IMR-90 (cell line): Measurements from ENCODE around the gene DOLPP1. TPM values are rescaled to one million over a fixed set of nuclear protein-coding genes. Genes with fewer than 3 reads are reported as not detected.
A peak's percentile ranks its signal among the peaks of the same experiment; 100 is the strongest.
"Not testable (repeated sequence)": the region's sequence is repeated elsewhere in the genome, so short reads cannot be mapped to it uniquely, and the experiment has no call there.

Source experiments
- ATAC-seq: fragments of 200-7000 bp; cut with Tn5 transposase; 2 replicates; pipeline ENCODE4 v1.9.1; 2020; ENCODE audit warnings: low read depth, mild to moderate bottlenecking, moderate library complexity
- BruUV-seq: library from RNA; stranded (reverse); fragments of 400-500 nt; replicated peaks from 2 replicates; lab custom pipeline; 2021; lab: Mats Ljungman, UMichigan
- CTCF ChIA-PET: fragments of 300-600 bp; formaldehyde crosslinking; extraction: SDS; loops from one replicate; lab custom pipeline; 2021; ENCODE audit warnings: antibody characterized with exemption; lab: Yijun Ruan, JAX
- POLR2A ChIA-PET: fragments of 300-600 bp; sonication (Branson Sonifier 250); formaldehyde crosslinking; loops from one replicate; lab custom pipeline; 2022; ENCODE audit warnings: antibody characterized with exemption; ENCODE audit not compliant: unreplicated experiment; lab: Charles Lee
- DNase-seq: peaks from one replicate; pipeline ENCODE4 v3.0.0; 2013
- H2AFZ ChIP-seq: replicated peaks from 2 replicates; pipeline ENCODE3; 2013; ENCODE audit warnings: low read length, mild to moderate bottlenecking; ENCODE audit not compliant: poor library complexity
- H2AK5ac ChIP-seq: 2 replicates; pipeline ENCODE4 v1.6.1; 2013; ENCODE audit warnings: low read depth, low read length, inconsistent platforms
- H2AK9ac ChIP-seq: replicated peaks from 2 replicates; pipeline ENCODE3; 2013; ENCODE audit warnings: mild to moderate bottlenecking, low read depth, low read length, moderate library complexity; ENCODE audit not compliant: poor library complexity
- H2BK120ac ChIP-seq: 2 replicates; pipeline ENCODE4 v1.6.1; 2013; ENCODE audit warnings: low read depth, low read length, inconsistent platforms
- H2BK15ac ChIP-seq: 3 replicates; pipeline ENCODE4 v1.6.1; 2013; ENCODE audit warnings: low read depth, low read length, inconsistent platforms
- H2BK20ac ChIP-seq: 2 replicates; pipeline ENCODE4 v1.6.1; 2013; ENCODE audit warnings: low read depth, mild to moderate bottlenecking, inconsistent platforms, low read length, moderate library complexity
- H2BK5ac ChIP-seq: 2 replicates; pipeline ENCODE4 v1.6.1; 2013; ENCODE audit warnings: mild to moderate bottlenecking, low read depth, low read length, inconsistent platforms; ENCODE audit not compliant: poor library complexity, severe bottlenecking
- H3K14ac ChIP-seq: replicated peaks from 2 replicates; pipeline ENCODE4 v1.6.1; 2013; ENCODE audit warnings: low read depth, low read length, inconsistent platforms
- H3K18ac ChIP-seq: 2 replicates; pipeline ENCODE4 v1.6.1; 2013; ENCODE audit warnings: low read depth, low read length, control low read depth
- H3K23ac ChIP-seq: 2 replicates; pipeline ENCODE4 v1.6.1; 2013; ENCODE audit warnings: low read depth, low read length, inconsistent platforms
- H3K27ac ChIP-seq: 2 replicates; pipeline ENCODE4 v1.5.1; 2013; ENCODE audit warnings: mild to moderate bottlenecking, control low read depth, low read length; ENCODE audit not compliant: insufficient read depth
- H3K27me3 ChIP-seq: 2 replicates; pipeline ENCODE4 v1.6.1; 2013; ENCODE audit warnings: low read length; ENCODE audit not compliant: control insufficient read depth, insufficient read depth
- H3K36me3 ChIP-seq: 2 replicates; pipeline ENCODE4 v1.6.1; 2013; ENCODE audit warnings: low read length, mixed read lengths; ENCODE audit not compliant: control insufficient read depth, insufficient read depth
- H3K4ac ChIP-seq: 2 replicates; pipeline ENCODE4 v1.6.1; 2013; ENCODE audit warnings: low read depth, low read length, inconsistent platforms
- H3K4me1 ChIP-seq: 2 replicates; pipeline ENCODE4 v1.6.1; 2013; ENCODE audit warnings: low read length, mixed read lengths; ENCODE audit not compliant: control insufficient read depth, insufficient read depth
- H3K4me2 ChIP-seq: 2 replicates; pipeline ENCODE4 v1.6.1; 2013; ENCODE audit warnings: low read depth, mild to moderate bottlenecking, control low read depth, low read length, moderate library complexity
- H3K4me3 ChIP-seq: 2 replicates; pipeline ENCODE4 v1.5.1; 2013; ENCODE audit warnings: low read depth, mild to moderate bottlenecking, control low read depth, low read length, moderate library complexity; ENCODE audit not compliant: insufficient read depth
- H3K56ac ChIP-seq: 2 replicates; pipeline ENCODE4 v1.6.1; 2013; ENCODE audit warnings: low read length, inconsistent platforms; ENCODE audit not compliant: insufficient read depth; ENCODE audit errors: extremely low read depth
- H3K79me1 ChIP-seq, 2 experiments: 2 replicates each; pipeline ENCODE4 v1.6.1; 2013; ENCODE audit warnings: low read length in 2 of 2, inconsistent platforms in 1 of 2, low read depth in 1 of 2
- H3K9ac ChIP-seq: 2 replicates; pipeline ENCODE4 v1.6.1; 2013; ENCODE audit warnings: low read depth, low read length, control low read depth
- H3K9me1 ChIP-seq: 2 replicates; pipeline ENCODE4 v1.6.1; 2013; ENCODE audit warnings: low read length, inconsistent platforms; ENCODE audit not compliant: insufficient read depth
- H3K9me3 ChIP-seq: 2 replicates; pipeline ENCODE4 v1.6.1; 2013; ENCODE audit warnings: low read length; ENCODE audit not compliant: control insufficient read depth, insufficient read depth
- H4K20me1 ChIP-seq: 2 replicates; pipeline ENCODE4 v1.6.1; 2013; ENCODE audit warnings: low read length, inconsistent platforms; ENCODE audit not compliant: insufficient read depth
- H4K5ac ChIP-seq: 2 replicates; pipeline ENCODE4 v1.6.1; 2013; ENCODE audit warnings: mild to moderate bottlenecking, low read depth, low read length, control low read depth
- H4K8ac ChIP-seq, 2 experiments: 2 replicates each; pipeline ENCODE4 v1.6.1; 2013; ENCODE audit warnings: low read depth in 2 of 2, low read length in 2 of 2, control low read depth in 1 of 2, inconsistent platforms in 1 of 2
- H4K91ac ChIP-seq: 2 replicates; pipeline ENCODE4 v1.6.1; 2013; ENCODE audit warnings: low read depth, low read length, inconsistent platforms; ENCODE audit not compliant: insufficient read depth
- WGBS, 2 experiments: methylation state at CpG; one replicate each; pipeline versions ENCODE4 v1.1.5 to v1.1.7; 2013; ENCODE audit warnings: missing lambda C conversion rate in 2 of 2; ENCODE audit not compliant: insufficient read length in 1 of 2; ENCODE audit errors: extremely low coverage in 2 of 2; 5-methylcytosine and 5-hydroxymethylcytosine counted together
- dilution Hi-C: fragments of 300-500 bp; cut with HindIII; formaldehyde crosslinking; loops from one replicate; pipeline ENCODE4 v1.14.3; 2018; ENCODE audit warnings: low sequenced_read_pairs; ENCODE audit not compliant: unreplicated experiment
- in situ Hi-C: fragments of 300-500 bp; cut with MboI; formaldehyde crosslinking; loops from 3 replicates; pipeline ENCODE4 v1.14.3; 2019; ENCODE audit warnings: low sequenced_read_pairs, inconsistent platforms, mixed read lengths
- intact Hi-C: fragments of 100-400 bp; cut with micrococcal nuclease; formaldehyde crosslinking; loops from 2 replicates; pipeline ENCODE4 v1.10.0; 2022
- polyA plus RNA-seq, 3 experiments: library from polyadenylated mRNA; depleted of rRNA; stranded (reverse); fragments of >200 nt; gene quantifications; 2 replicates each; pipeline ENCODE4 v1.2.3, GENCODE V29; 2012; ENCODE audit warnings: low replicate concordance in 1 of 3
- total RNA-seq: library from RNA; depleted of rRNA; stranded (reverse); fragments of >200 nt; gene quantifications from 2 replicates; pipeline ENCODE4 v1.2.3, GENCODE V29; 2012

The DOLPP1 gene
- total and polyA plus RNA-seq, 2 of the 4 experiments (the other 2 are of a cell fraction): 7.0 to 16.5 TPM

GRCh38 chr9:129035838-129036237 is 45.1 kb upstream of the DOLPP1 start:
- intact Hi-C loops, dilution Hi-C loops, DNase-seq, in situ Hi-C loops, H3K9me3 ChIP-seq, H3K27me3 ChIP-seq, POLR2A ChIA-PET, H2BK20ac ChIP-seq, BruUV-seq, H3K36me3 ChIP-seq: not testable (repeated sequence)
- peak overlapping the region; percentile 42 for H3K4me3 ChIP-seq
- peak overlapping the region; percentile 59; the same call in 1 of the 3 replicates for H2BK15ac ChIP-seq
- peak overlapping the region; percentile 74 for H2BK120ac ChIP-seq
- peak overlapping the region; percentile 95 for H3K4me2 ChIP-seq
- 100% methylated on average over 1 of the region's 13 CpGs; no CpG with 5 or more reads in 1 of the 2 experiments for WGBS, 2 experiments
- H4K8ac ChIP-seq: peak overlapping the region; percentile 94 to 98
- H3K9me1 ChIP-seq: 0 out of 2 replicates have a peak, but pooled peaks cover 10% of the 10 kb centered on the region
- peak overlapping the region; percentile 98 for H2AFZ ChIP-seq
- H4K20me1 ChIP-seq: peaks cover 13% of the 10 kb centered on the region
- ATAC-seq: peak; percentile 16
- peak overlapping the region; percentile 93 for H4K5ac ChIP-seq
- H3K4ac ChIP-seq: peak overlapping the region; percentile 83
- H2AK5ac ChIP-seq: 0 out of 2 replicates have a peak overlapping the region, but pooled peaks have one; percentile 1
- H3K4me1 ChIP-seq: peaks cover 14% of the 10 kb centered on the region
- peak overlapping the region; percentile 82 for H4K91ac ChIP-seq
- H3K18ac ChIP-seq: peak overlapping the region; percentile 62
- peak overlapping the region; percentile 91 for H3K14ac ChIP-seq
- H3K79me1 ChIP-seq: peaks cover 14 to 36% of the 10 kb centered on the region in 2 experiments; a peak in 3 of 4 replicates
- peak overlapping the region; percentile 74 for H2BK5ac ChIP-seq
- H3K56ac ChIP-seq: peak overlapping the region; percentile 49; the same call in 1 of the 2 replicates
- CTCF ChIA-PET: interaction anchor here (0.5 kb wide), 1 partner anchor 70 kb away, joined by 3 read pairs; no protein-coding TSS in a partner anchor
- peak overlapping the region; percentile 73 for H2AK9ac ChIP-seq
- peak overlapping the region; percentile 77 for H3K27ac ChIP-seq
- peak overlapping the region; percentile 83 for H3K23ac ChIP-seq
- H3K9ac ChIP-seq: peak overlapping the region; percentile 85
